Measurements from ENCODE around the gene THY1.
"Not testable (repeated sequence)": the region's sequence is repeated elsewhere in the genome, so short reads cannot be mapped to it uniquely, and the experiment has no call there.

THY1 gene

DNA sequence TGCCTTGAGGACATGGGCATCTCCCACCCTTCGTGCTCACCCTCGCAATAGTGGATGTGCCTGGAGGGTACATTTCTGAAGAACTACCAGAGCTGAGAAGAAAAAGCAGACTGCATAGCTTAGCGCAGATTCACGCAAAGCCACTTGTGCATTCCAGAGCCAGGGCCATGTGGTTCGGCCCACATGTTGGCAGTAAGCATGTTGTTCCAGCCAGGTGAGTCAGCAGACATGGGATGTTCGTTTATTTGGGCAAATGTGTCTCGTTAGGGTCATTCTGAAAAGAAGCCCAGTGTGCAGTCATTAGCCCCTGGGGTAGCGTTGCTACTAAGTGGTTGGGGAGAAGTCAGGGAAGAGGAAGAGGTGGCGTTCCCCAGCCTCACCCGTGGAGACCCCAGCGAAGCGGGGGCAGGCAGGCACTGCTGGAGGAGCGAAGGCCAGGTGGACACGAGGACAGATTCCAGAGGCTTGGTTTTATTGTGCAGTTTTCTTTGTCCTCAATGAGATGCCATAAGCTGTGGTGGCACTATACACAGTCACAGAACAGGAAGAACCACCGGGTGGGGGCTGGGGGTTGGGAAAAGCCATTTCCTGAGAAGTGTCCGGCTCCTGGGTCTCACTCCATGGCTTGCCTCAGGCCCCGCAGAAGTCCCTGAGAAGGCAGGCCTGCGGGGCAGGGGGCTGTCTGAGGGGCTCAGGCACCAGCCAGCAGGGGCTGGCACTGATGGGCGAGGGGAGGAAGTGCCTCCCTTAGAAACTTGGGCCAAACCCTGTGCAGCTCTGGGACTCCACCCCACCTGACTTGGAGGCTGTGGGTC lies 5.0 kb downstream of the THY1 start:
- no peak for DNase-seq (ENCODE audit: low spot score)

DNA sequence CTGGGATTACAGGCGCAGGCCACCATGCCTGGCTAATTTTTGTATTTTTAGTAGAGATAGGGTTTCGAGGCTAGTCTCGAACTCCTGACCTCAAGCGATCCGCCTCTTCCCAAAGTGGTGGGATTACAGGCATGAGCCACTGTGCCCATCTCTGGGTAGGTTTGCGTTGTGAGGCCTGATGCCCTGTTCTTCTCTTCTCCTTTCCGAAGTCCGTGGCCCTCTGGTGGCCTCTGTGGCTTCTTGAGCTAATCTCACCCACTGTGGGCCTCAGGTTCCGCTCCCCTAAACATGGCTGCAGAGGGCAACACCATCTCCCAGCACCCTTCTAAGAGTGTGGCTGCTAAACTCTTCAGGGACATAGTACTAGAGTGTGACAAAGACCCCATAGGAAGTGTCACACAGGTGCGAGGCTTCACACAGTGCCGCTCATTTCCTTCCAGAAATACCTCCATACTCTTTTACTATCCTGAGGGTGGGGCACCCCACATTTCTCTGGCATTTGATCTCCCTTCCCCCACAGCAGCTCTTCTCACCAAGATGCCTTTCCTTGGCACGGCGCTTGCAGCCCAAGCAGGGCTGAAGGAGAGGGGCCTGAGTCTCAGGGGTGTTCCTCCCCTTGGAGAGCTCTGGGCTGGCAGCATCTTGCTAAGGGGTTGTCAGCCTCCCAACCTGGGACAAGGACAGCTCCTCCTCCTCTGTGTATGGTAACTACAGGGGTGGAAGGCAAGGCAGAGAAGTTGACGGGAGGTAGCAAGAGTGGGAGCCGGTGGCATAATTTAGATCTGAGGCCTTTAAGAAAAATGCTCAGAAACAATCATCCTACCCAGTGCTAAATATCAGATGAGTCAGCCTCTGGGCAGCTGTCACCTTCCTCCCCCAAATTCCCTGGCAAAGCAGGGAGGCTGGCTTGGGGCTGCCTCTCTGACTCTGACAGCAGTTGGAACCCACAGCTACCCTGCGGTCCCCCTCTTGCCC lies 6.1 kb downstream of the THY1 start:
- no peak for DNase-seq (ENCODE audit: low spot score)

DNA sequence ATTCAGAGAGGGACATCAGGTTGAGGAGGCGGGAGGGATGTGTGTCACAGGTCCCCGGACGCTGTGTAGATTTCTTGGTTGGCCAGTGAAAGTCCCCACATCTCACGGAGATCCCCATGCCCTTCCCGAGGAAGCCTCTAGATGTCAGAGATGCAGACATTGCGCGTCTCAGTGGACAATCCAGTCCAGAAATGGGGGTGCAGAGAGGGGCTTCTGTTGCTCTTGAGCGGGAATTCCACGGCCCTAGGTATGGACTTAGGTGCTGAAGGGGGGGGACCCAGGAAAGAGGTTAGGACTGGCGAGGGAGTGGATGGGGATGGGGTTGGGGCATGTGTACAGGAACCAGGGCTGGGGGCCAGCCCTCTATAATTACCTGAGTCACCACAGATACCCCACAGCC lies 7.0 kb downstream of the THY1 start:
- no peak for DNase-seq (ENCODE audit: low spot score)

DNA sequence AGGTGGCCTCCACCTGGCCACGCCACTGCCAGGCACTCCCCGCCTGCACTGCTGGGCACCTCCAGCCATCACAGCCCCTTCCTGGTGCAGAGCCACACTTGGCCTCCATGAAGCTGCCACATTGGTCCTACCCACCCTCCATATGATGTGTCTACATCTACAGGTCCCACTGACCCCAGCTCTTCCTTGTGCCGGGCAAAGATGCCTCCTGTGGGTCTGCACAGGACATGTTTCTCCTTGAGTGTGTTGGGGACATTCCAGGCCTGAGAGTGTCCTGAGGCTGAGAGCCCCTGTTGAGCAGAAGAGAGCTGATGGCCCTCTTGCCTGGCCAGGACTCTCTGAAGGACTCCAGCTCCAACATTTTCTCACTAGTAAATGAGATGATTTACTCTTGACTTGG lies 7.5 kb downstream of the THY1 start:
- DNase-seq (ENCODE audit: low spot score), result no peak

DNA sequence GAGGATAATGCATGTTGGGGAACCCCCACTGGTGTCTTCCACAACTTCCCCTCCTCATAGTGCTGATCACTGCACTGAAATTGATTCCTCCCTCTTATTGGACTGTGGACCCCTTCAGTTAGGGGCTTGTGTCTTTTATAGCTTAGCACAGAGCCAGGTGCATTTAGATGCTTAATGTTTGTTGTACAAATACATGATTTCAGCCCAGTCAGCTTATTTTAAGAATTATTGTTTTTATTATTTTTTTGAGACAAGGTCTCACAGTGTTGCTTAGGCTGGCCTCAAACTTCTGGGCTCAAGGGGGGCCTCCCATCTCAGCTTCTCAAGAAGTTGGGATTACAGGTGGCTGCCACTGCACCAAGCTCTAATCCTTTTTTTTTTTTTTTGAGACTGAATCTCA lies 8.2 kb downstream of the THY1 start:
- no peak for DNase-seq (ENCODE audit: low spot score)

DNA sequence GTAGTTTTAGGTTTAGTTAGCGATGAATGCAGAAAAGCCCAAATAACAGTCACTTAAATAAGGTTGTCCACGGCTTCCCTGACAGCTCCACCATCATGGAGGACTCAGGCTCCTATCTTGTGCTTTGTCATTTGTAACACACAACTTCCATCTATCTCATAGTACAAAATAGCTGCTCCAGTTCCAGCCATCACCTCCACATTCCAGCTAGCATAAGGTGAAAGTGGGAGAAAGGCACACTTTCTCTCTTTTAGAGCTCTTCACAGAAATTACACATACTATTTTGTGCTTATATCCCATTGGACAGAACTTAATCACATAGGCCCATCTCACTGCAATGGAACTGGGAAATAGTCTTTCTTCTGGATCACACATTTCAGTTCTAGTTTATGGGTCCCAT lies 8.7 kb downstream of the THY1 start:
- DNase-seq (ENCODE audit: low spot score), result no peak

DNA sequence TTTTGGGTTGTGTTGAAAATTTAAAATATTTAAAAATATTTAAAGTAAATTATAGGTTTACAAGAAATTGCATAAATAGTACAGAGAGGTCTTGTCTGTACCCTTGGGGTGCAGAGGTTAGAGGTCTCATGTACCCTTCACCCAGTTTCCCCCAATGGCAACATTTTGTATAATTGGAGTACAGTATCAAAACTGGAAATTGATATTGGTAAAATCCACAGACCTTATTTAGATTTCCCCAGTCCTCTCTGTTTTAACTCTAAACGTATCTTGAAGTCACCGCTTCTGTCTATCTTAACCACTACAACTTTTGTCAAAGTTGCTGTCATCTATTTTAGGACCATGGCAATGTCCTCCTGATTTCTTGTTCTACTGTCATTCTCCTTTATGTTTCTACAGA lies 10.9 kb downstream of the THY1 start:
- DNase-seq (ENCODE audit: low spot score), result no peak

DNA sequence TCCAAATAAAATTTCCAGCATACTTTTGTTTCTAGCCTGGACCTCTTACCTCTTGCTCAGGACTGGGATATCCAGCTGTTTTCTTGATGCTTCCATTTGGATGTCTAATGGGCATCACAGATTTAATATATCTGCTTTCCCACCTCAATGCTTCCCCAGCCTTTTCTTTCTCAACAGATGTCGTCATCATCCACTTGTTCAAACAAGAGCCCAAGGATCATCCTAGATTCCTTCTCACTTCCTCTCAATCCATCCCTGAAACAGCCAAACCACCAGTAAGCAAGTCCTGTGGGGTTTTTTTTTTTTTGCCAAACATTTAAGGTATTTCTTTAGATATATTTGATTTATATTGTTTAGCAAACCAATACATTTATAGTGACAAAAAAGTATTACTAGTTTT lies 12.5 kb downstream of the THY1 start:
- DNase-seq (ENCODE audit: low spot score), result no peak

DNA sequence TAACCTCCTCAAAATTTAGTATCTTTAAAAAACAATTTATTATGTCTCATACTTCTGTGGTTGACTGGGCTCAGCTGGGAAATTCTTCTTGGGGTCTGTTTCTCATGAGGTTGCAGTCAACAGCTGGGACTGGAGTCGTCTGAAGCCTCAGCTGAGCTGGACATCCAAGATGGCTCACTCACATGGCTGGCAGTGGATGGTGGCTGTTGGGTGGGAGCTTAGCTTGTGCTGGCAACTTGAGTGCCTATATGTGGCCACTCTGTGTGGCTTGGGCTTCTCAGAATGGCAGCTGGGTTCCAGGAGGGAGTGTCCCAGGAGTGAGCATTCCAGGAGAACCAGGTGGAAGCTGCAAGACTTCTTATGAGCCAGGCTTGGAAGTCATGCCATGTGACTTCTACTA lies 13.2 kb downstream of the THY1 start:
- DNase-seq (ENCODE audit: low spot score), result no peak

DNA sequence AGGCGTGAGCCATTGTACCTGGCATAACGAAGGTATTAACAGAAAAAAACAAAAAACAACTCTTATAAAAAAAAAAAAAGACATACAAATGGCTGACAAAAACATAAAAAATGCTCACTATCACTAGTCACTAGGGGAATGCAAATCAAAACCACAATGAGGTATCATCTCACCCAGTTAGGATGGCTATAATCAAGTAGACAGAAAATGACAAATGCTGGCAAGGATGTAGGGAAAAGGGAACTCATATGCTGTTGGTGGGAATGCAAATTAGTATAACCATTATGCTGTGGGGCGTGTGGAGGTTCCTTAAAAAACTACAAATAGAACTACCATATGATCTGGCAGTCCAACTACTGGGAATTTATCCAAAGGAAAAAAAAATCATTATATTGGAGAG lies 17.0 kb downstream of the THY1 start:
- no peak for DNase-seq (ENCODE audit: low spot score)

DNA sequence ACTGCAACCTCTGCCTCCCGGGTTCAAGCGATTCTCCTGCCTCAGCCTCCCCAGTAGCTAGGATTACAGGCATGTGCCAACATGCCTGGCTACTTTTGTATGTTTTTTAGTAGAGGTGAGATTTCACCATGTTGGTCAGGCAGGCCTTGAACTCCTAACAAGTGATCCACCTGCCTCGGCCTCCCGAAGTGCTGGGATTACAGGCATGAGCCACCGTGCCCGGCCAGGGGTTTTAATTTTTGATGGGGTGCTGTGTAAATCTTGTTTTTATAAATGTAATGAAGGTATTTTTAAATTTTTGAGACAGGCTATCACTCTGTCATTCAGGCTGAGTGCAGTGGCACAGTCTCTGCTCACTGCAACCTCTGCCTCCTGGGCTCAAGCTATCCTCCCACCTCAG lies 17.5 kb downstream of the THY1 start:
- DNase-seq (ENCODE audit: low spot score), result not testable (repeated sequence)

DNA sequence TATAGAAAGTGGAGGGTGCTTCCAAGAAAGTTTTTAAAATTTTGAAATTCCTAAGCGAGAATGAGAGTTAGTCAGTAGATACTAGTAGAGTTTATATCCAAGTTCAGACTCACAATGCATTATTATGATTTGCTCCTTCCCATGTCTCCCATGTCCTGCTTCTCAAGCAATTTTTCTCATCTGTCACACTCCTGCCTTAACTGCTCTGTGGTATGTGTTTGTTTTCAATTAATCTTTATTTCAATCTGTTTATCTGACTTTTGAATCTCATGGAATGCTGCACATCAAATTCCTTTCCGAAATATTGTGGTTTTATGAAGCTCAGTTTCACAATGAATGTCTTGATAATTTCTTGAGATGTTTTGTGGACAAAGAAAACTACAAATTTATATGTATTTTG lies 18.1 kb downstream of the THY1 start:
- DNase-seq (ENCODE audit: low spot score), result no peak

DNA sequence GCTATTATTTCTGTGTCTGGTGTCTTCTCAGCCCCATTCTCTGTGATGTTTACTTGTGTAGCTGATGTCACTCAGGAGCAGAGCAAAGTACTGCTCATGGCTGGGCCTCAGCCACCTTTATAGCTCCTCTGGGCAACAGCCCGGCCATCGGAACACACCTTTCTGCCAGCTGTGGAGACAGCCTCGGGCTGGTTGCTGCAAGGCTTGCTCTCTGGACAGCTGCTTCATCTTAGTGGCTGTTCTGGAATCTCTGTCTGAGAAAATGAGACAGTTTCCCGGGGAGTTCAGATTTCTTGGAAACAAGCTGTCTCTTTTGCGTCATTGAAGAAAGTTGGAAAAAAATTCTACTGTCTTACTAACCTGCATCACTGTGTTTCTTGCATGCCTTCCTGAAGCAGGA lies 20.0 kb downstream of the THY1 start:
- no peak for DNase-seq (ENCODE audit: low spot score)

DNA sequence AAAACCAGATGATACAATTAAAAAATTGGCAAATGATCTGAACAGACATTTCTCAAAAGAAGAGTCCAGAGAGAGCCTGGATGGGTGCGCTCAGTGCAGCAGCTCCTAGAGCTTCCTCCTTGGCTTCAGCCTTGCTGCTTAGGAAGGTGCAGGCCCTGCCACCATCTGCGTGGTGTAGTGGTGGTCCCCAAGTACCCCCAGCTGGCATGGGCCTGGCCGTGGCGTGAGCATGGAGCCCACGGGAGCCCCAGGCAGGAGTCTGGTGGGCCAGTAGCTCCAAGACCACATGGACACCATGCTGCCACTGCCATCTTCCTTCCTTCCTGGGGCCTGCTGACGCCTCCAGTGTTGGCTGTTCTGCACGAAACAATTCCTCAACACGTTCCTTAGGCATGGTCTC lies 20.5 kb downstream of the THY1 start:
- DNase-seq (ENCODE audit: low spot score), result no peak

DNA sequence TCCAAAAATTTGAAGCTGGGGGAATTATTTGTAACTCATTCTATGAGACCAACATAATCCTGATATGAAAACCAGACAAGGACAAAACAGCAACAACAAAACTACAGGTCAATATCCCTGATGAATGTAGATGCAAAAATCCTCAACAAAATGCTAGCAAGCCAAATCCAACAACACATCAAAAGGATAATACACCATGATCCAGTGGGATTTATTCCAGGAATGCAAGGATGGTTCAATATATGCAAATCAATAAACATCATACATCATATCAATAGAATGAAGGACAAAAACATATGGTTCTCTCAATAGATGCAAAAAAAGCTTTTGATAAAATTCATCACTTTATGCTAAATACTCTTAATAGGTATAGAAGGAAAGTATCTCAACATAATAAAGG lies 22.1 kb downstream of the THY1 start:
- DNase-seq (ENCODE audit: low spot score), result no peak

DNA sequence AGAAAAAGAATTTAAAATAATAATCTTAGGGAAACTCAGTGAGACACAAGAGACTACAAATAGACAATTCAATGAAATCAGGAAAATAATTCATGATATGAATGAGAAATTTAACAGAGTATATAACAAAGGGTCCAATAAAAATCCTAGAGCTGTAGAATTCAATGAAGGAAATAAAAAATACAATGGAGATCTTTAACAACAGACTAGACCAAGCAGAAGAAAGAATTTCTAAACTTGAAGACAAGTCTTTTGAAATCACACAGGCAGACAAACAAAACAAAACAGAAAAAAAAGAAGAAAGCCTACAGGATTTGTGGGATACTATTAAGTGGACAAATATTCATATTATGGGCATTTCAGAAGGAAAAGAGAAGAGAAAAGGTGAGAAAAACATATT lies 25.2 kb downstream of the THY1 start:
- no peak for DNase-seq (ENCODE audit: low spot score)

DNA sequence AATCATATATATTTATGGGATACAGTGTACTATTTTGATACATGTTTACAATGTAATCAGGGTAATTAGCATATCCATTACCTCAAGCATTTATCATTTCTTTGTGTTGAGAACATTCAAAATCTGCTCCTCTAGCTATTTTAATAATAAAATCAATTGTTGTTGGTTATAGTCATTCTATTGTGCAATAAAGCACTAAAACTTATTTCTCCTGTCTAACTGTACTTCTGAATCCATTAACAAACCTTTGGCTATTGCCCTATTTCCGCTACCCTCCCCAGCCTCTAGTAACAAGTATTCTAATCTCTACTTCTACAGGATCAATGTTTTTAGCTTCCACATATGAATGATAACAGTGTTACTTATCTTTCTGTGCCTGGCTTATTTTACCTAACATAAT lies 26.1 kb downstream of the THY1 start:
- no peak for DNase-seq (ENCODE audit: low spot score)

DNA sequence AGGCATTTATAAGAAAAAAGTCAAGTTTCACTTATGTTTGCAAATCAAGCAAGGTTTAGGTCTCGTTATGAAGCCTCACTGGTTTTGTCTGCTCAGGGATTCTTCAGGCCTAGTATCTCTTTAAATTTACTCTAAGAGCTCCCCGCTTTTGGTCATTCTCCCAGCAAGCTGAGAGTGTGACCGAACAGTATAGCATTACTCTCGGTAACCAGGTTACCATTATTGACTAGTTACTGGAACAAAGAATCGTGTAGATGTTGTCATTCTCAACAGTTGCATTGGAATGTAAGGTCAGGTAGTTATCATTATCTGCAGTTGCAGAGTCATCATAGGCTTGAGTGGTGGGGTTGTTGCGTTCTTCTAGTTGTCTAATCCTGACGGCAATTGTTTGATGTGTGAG lies 31.7 kb downstream of the THY1 start:
- no peak for DNase-seq (ENCODE audit: low spot score)

DNA sequence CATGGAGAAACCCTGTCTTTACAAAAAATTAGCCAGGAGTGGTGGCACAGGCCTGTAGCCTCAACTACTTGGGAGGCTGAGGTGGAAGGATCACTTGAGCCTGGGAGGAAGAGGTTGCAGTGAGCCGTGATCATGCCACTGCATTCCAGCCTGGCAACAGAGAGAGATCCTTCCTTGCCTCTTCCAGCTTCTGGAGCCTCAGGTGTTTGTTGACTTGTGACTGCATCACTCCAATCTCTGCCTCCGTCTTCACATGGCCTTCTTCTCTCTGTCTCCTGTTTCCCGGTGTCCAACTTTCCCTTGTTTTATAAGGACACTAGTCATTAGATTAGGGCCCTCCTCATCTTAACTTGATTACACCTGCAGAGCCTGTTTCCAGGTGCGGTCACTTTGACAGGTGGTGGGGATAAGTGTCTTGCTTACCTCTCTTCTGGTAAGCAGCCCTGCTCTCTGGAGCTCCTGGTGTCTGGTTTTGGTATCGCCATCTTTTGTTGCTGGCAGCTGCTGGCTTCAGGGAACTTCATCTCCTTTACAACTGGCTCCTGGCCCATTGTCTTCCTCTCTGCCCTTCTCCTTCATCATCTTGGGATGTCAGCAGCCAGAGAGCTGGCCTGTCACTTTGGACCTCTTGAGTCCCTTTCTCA lies 33.2 kb downstream of the THY1 start:
- no peak for DNase-seq (ENCODE audit: low spot score)

DNA sequence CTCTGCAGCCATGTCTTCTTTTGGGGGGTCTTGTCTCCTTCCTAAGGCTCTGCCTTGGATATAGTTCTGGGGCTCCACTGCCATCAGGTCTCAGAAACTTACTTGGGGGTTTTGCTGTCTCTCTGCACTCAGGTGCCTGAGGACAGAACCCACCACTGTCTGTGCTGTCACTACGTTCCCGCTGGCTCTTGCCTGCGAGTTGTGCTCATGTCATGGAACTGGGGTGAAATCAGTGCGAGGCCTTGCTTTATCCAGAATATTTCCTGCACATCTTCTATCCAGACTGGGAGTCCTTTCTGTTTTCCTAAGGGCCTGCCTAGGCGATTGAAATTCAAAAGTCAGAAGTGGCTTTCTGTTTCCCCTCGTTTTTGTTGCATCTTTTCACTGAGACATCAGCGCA lies 34.9 kb downstream of the THY1 start:
- DNase-seq (ENCODE audit: low spot score), result no peak

DNA sequence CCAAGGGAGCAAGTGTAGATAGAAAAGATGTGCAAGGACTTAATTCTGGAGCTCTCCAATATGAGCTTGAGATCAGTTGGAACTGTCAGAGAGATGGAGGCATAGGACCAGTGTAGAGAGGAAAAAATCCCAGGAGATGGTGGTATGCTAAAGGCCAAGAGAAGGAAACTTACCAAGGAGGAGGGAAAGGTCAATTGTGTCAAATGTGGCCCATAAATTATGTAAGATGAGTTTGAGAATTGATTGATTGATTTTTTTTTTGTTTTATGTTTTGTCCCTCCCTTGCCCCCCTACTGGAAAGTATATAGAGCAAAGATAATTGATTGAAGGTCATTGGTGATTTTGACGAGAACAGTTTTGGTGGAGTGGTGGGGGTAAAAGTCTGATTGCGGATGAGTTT lies 38.6 kb downstream of the THY1 start:
- no peak for DNase-seq (ENCODE audit: low spot score)

DNA sequence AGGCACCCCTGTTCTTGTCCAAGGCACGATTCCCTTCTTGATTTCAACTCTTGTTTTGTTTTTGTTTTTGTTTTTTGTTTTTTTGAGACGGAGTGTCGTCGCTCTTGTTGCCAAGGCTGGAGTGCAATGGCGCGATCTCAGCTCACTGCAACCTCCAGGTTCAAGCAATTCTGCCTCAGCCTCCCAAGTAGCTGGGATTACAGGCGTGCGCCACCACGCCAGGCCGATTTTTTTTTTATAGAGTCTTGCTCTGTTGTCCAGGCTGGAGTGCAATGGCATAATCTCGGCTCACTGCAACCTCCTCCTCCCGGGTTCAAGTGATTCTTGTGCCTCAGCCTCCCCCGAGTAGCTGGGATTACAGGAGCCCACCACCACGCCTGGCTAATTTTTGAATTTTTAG lies 40.5 kb downstream of the THY1 start:
- DNase-seq (ENCODE audit: low spot score), result not testable (repeated sequence)

DNA sequence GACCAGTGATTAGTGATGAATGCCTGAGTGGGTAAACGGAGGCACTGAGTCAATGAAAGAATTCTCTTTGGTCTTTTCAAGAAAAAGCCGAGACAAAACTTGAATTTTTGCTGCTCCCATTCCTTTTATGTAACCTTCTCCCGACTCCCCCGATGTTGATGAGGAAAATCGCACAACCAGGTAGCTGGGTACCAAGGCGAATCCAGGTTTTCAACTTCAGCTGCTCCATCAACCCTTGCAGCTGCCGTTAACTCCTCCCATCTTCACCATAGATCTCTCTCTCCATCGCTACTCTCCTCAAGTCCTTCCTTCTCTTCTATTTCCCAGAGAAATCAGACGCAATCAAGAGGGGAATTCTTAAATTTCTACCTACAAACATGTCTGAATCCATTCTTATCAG lies 40.9 kb downstream of the THY1 start:
- no peak for DNase-seq (ENCODE audit: low spot score)

Measured in HuH-7 (cell line).